K562 (cell line): Measurements from ENCODE around the gene MLXIPL.

Experiments used
- BHLHE40 ChIP-seq: IDR thresholded peaks from 2 replicates; pipeline ENCODE4 v1.6.1; 2011; ENCODE audit warnings: low read length, improper control_type of control experiment
- CBX8 ChIP-seq: fragments of 200-600 bp; sonication (generic); IDR thresholded peaks from 2 replicates; pipeline ENCODE4 v1.6.1; 2012; ENCODE audit warnings: borderline replicate concordance, mixed run types, low read depth, mild to moderate bottlenecking, moderate library complexity, mixed read lengths, low read length, control low read depth, inconsistent platforms; ENCODE audit not compliant: poor library complexity, severe bottlenecking; ENCODE audit errors: extremely low read depth
- FOXJ3 ChIP-seq: sonication (generic); formaldehyde crosslinking; IDR thresholded peaks from 2 replicates; pipeline ENCODE4 v1.4.0; 2020; ENCODE audit warnings: mild to moderate bottlenecking, missing genetic modification reagents
- MLLT1 ChIP-seq, 2 experiments: fragments of 450-650 bp; IDR thresholded peaks; 2 replicates each; pipeline ENCODE4 v1.6.1; 2016
- MLX ChIP-seq, 2 experiments: fragments of 450-650 bp in 1 of 2; sonication (generic) in 1 of 2; formaldehyde crosslinking; conservative IDR thresholded peaks; 2 replicates each; pipeline versions ENCODE4 v1.4.0 to v1.8.1; 2020 to 2022; ENCODE audit warnings: mild to moderate bottlenecking in 1 of 2, missing genetic modification reagents in 1 of 2
- MYNN ChIP-seq, 2 experiments: sonication (generic); formaldehyde crosslinking in 1 of 2; IDR thresholded peaks; 2 replicates each; pipeline versions ENCODE4 v1.5.0 to v1.6.1; 2016 to 2020; ENCODE audit warnings: antibody characterized with exemption in 1 of 2, missing genetic modification reagents in 1 of 2
- NBN ChIP-seq: fragments of 450-650 bp; IDR thresholded peaks from 2 replicates; pipeline ENCODE4 v1.6.1; 2016; ENCODE audit warnings: low read depth, mild to moderate bottlenecking
- SIRT6 ChIP-seq: IDR thresholded peaks from one replicate; pipeline ENCODE4 v1.6.1; 2012; ENCODE audit warnings: low read depth, mild to moderate bottlenecking, control low read depth, inconsistent platforms, low read length, moderate library complexity
- SREBF1 ChIP-seq: fragments of 150-350 bp; IDR thresholded peaks from 2 replicates; pipeline ENCODE4 v1.6.1; 2014; ENCODE audit warnings: antibody characterized with exemption, low read depth, low read length, borderline replicate concordance
- TAF1 ChIP-seq: IDR thresholded peaks from 2 replicates; pipeline ENCODE4 v1.6.1; 2011; ENCODE audit warnings: mild to moderate bottlenecking, low read length, moderate library complexity; ENCODE audit not compliant: insufficient read depth, control insufficient read depth, severe bottlenecking; ENCODE audit errors: extremely low read depth
- ZNF217 ChIP-seq: sonication (generic); formaldehyde crosslinking; IDR thresholded peaks from 2 replicates; pipeline ENCODE4 v1.8.0; 2022; ENCODE audit warnings: mild to moderate bottlenecking, missing genetic modification reagents
- ZNF384 ChIP-seq: IDR thresholded peaks from 2 replicates; pipeline ENCODE4 v1.6.1; 2012; ENCODE audit warnings: low read depth, low read length, improper control_type of control experiment
- TF ChIP-seq, protein P1 (sequence below): fragments of 450-650 bp; conservative IDR thresholded peaks from 2 replicates; pipeline ENCODE4 v1.6.1; 2016; ENCODE audit warnings: missing genetic modification characterization, low read depth, mild to moderate bottlenecking, missing compliant biosample characterization, moderate library complexity
- TF ChIP-seq, protein P2 (sequence below), 3 experiments: IDR thresholded peaks in 2 of 3; conservative IDR thresholded peaks in 1 of 3; 2 replicates each; pipeline ENCODE4 v1.5.1; 2011 to 2012; ENCODE audit warnings: low read length in 3 of 3, mild to moderate bottlenecking in 3 of 3, control low read depth in 2 of 3, improper control_type of control experiment in 1 of 3, inconsistent platforms in 1 of 3, low read depth in 1 of 3, mixed read lengths in 1 of 3, moderate library complexity in 1 of 3; ENCODE audit not compliant: insufficient read depth in 2 of 3

GRCh38 chr7:73628504-73628903, 4.2 kb upstream of the MLXIPL start:
- no peak for TF ChIP-seq SREBF1
- no peak for TF ChIP-seq CBX8
- TF ChIP-seq ZNF384 = no peak
- TF ChIP-seq SIRT6 = no peak
- TF ChIP-seq MLLT1 (IDR thresholded peaks at IDR 0.05) = no peak
- TF ChIP-seq, protein P1, sequence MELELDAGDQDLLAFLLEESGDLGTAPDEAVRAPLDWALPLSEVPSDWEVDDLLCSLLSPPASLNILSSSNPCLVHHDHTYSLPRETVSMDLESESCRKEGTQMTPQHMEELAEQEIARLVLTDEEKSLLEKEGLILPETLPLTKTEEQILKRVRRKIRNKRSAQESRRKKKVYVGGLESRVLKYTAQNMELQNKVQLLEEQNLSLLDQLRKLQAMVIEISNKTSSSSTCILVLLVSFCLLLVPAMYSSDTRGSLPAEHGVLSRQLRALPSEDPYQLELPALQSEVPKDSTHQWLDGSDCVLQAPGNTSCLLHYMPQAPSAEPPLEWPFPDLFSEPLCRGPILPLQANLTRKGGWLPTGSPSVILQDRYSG (tag) = no peak
- TF ChIP-seq, protein P2, sequence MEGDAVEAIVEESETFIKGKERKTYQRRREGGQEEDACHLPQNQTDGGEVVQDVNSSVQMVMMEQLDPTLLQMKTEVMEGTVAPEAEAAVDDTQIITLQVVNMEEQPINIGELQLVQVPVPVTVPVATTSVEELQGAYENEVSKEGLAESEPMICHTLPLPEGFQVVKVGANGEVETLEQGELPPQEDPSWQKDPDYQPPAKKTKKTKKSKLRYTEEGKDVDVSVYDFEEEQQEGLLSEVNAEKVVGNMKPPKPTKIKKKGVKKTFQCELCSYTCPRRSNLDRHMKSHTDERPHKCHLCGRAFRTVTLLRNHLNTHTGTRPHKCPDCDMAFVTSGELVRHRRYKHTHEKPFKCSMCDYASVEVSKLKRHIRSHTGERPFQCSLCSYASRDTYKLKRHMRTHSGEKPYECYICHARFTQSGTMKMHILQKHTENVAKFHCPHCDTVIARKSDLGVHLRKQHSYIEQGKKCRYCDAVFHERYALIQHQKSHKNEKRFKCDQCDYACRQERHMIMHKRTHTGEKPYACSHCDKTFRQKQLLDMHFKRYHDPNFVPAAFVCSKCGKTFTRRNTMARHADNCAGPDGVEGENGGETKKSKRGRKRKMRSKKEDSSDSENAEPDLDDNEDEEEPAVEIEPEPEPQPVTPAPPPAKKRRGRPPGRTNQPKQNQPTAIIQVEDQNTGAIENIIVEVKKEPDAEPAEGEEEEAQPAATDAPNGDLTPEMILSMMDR (IDR thresholded peaks at IDR 0.05 in 2 of 3, conservative IDR thresholded peaks at IDR 0.05 in 1 of 3; ENCODE audit: insufficient read depth in 2 of 3, low read depth in 1 of 3, low read length in 3 of 3) = no peak
- no peak for TF ChIP-seq BHLHE40
- TF ChIP-seq NBN = no peak
- no peak for TF ChIP-seq TAF1
- TF ChIP-seq FOXJ3 (CRISPR knock-in tag) = no peak
- no peak for TF ChIP-seq MYNN (IDR thresholded peaks at IDR 0.05)
- TF ChIP-seq MYNN (CRISPR knock-in tag; IDR thresholded peaks at IDR 0.05) = no peak
- no peak for TF ChIP-seq ZNF217
- TF ChIP-seq MLX (CRISPR knock-in tag; conservative IDR thresholded peaks at IDR 0.05) = no peak
